IMR-90 (cell line): Measurements from ENCODE around the gene MTHFS. TPM values are rescaled to one million over a fixed set of nuclear protein-coding genes. Genes with fewer than 3 reads are reported as not detected.

Experiments used
- ATAC-seq: fragments of 200-7000 bp; cut with Tn5 transposase; 2 replicates; pipeline ENCODE4 v1.9.1; 2020; ENCODE audit warnings: low read depth, mild to moderate bottlenecking, moderate library complexity
- BruUV-seq: library from RNA; stranded (reverse); fragments of 400-500 nt; replicated peaks from 2 replicates; lab custom pipeline; 2021; lab: Mats Ljungman, UMichigan
- CTCF ChIA-PET: fragments of 300-600 bp; formaldehyde crosslinking; extraction: SDS; loops from one replicate; lab custom pipeline; 2021; ENCODE audit warnings: antibody characterized with exemption; lab: Yijun Ruan, JAX
- POLR2A ChIA-PET: fragments of 300-600 bp; sonication (Branson Sonifier 250); formaldehyde crosslinking; loops from one replicate; lab custom pipeline; 2022; ENCODE audit warnings: antibody characterized with exemption; ENCODE audit not compliant: unreplicated experiment; lab: Charles Lee
- DNase-seq: peaks from one replicate; pipeline ENCODE4 v3.0.0; 2013
- H2AFZ ChIP-seq: replicated peaks from 2 replicates; pipeline ENCODE3; 2013; ENCODE audit warnings: low read length, mild to moderate bottlenecking; ENCODE audit not compliant: poor library complexity
- H2AK5ac ChIP-seq: 2 replicates; pipeline ENCODE4 v1.6.1; 2013; ENCODE audit warnings: low read depth, low read length, inconsistent platforms
- H2AK9ac ChIP-seq: replicated peaks from 2 replicates; pipeline ENCODE3; 2013; ENCODE audit warnings: mild to moderate bottlenecking, low read depth, low read length, moderate library complexity; ENCODE audit not compliant: poor library complexity
- H2BK120ac ChIP-seq: 2 replicates; pipeline ENCODE4 v1.6.1; 2013; ENCODE audit warnings: low read depth, low read length, inconsistent platforms
- H2BK15ac ChIP-seq: 3 replicates; pipeline ENCODE4 v1.6.1; 2013; ENCODE audit warnings: low read depth, low read length, inconsistent platforms
- H2BK20ac ChIP-seq: 2 replicates; pipeline ENCODE4 v1.6.1; 2013; ENCODE audit warnings: low read depth, mild to moderate bottlenecking, inconsistent platforms, low read length, moderate library complexity
- H2BK5ac ChIP-seq: 2 replicates; pipeline ENCODE4 v1.6.1; 2013; ENCODE audit warnings: mild to moderate bottlenecking, low read depth, low read length, inconsistent platforms; ENCODE audit not compliant: poor library complexity, severe bottlenecking
- H3K14ac ChIP-seq: replicated peaks from 2 replicates; pipeline ENCODE4 v1.6.1; 2013; ENCODE audit warnings: low read depth, low read length, inconsistent platforms
- H3K18ac ChIP-seq: 2 replicates; pipeline ENCODE4 v1.6.1; 2013; ENCODE audit warnings: low read depth, low read length, control low read depth
- H3K23ac ChIP-seq: 2 replicates; pipeline ENCODE4 v1.6.1; 2013; ENCODE audit warnings: low read depth, low read length, inconsistent platforms
- H3K27ac ChIP-seq: 2 replicates; pipeline ENCODE4 v1.5.1; 2013; ENCODE audit warnings: mild to moderate bottlenecking, control low read depth, low read length; ENCODE audit not compliant: insufficient read depth
- H3K27me3 ChIP-seq: 2 replicates; pipeline ENCODE4 v1.6.1; 2013; ENCODE audit warnings: low read length; ENCODE audit not compliant: control insufficient read depth, insufficient read depth
- H3K36me3 ChIP-seq: 2 replicates; pipeline ENCODE4 v1.6.1; 2013; ENCODE audit warnings: low read length, mixed read lengths; ENCODE audit not compliant: control insufficient read depth, insufficient read depth
- H3K4ac ChIP-seq: 2 replicates; pipeline ENCODE4 v1.6.1; 2013; ENCODE audit warnings: low read depth, low read length, inconsistent platforms
- H3K4me1 ChIP-seq: 2 replicates; pipeline ENCODE4 v1.6.1; 2013; ENCODE audit warnings: low read length, mixed read lengths; ENCODE audit not compliant: control insufficient read depth, insufficient read depth
- H3K4me2 ChIP-seq: 2 replicates; pipeline ENCODE4 v1.6.1; 2013; ENCODE audit warnings: low read depth, mild to moderate bottlenecking, control low read depth, low read length, moderate library complexity
- H3K4me3 ChIP-seq: 2 replicates; pipeline ENCODE4 v1.5.1; 2013; ENCODE audit warnings: low read depth, mild to moderate bottlenecking, control low read depth, low read length, moderate library complexity; ENCODE audit not compliant: insufficient read depth
- H3K56ac ChIP-seq: 2 replicates; pipeline ENCODE4 v1.6.1; 2013; ENCODE audit warnings: low read length, inconsistent platforms; ENCODE audit not compliant: insufficient read depth; ENCODE audit errors: extremely low read depth
- H3K79me1 ChIP-seq, 2 experiments: 2 replicates each; pipeline ENCODE4 v1.6.1; 2013; ENCODE audit warnings: low read length in 2 of 2, inconsistent platforms in 1 of 2, low read depth in 1 of 2
- H3K9ac ChIP-seq: 2 replicates; pipeline ENCODE4 v1.6.1; 2013; ENCODE audit warnings: low read depth, low read length, control low read depth
- H3K9me1 ChIP-seq: 2 replicates; pipeline ENCODE4 v1.6.1; 2013; ENCODE audit warnings: low read length, inconsistent platforms; ENCODE audit not compliant: insufficient read depth
- H3K9me3 ChIP-seq: 2 replicates; pipeline ENCODE4 v1.6.1; 2013; ENCODE audit warnings: low read length; ENCODE audit not compliant: control insufficient read depth, insufficient read depth
- H4K20me1 ChIP-seq: 2 replicates; pipeline ENCODE4 v1.6.1; 2013; ENCODE audit warnings: low read length, inconsistent platforms; ENCODE audit not compliant: insufficient read depth
- H4K5ac ChIP-seq: 2 replicates; pipeline ENCODE4 v1.6.1; 2013; ENCODE audit warnings: mild to moderate bottlenecking, low read depth, low read length, control low read depth
- H4K8ac ChIP-seq, 2 experiments: 2 replicates each; pipeline ENCODE4 v1.6.1; 2013; ENCODE audit warnings: low read depth in 2 of 2, low read length in 2 of 2, control low read depth in 1 of 2, inconsistent platforms in 1 of 2
- H4K91ac ChIP-seq: 2 replicates; pipeline ENCODE4 v1.6.1; 2013; ENCODE audit warnings: low read depth, low read length, inconsistent platforms; ENCODE audit not compliant: insufficient read depth
- BHLHE40 ChIP-seq: fragments of 150-350 bp; IDR thresholded peaks from 2 replicates; pipeline ENCODE4 v1.6.1; 2016; ENCODE audit warnings: mild to moderate bottlenecking, low read depth, low read length
- CEBPB ChIP-seq: IDR thresholded peaks from 2 replicates; pipeline ENCODE4 v1.6.1; 2012; ENCODE audit warnings: low read depth, low read length, improper control_type of control experiment
- CHD1 ChIP-seq: IDR thresholded peaks from 2 replicates; pipeline ENCODE4 v1.6.1; 2012; ENCODE audit warnings: low read depth, low read length, improper control_type of control experiment
- FOS ChIP-seq: fragments of 150-350 bp; IDR thresholded peaks from 2 replicates; pipeline ENCODE4 v1.6.1; 2016; ENCODE audit warnings: low read depth, low read length
- MAFK ChIP-seq: IDR thresholded peaks from 2 replicates; pipeline ENCODE4 v1.6.1; 2012; ENCODE audit warnings: low read depth, low read length, improper control_type of control experiment
- MAZ ChIP-seq: IDR thresholded peaks from 2 replicates; pipeline ENCODE4 v1.6.1; 2012; ENCODE audit warnings: low read depth, mild to moderate bottlenecking, low read length, improper control_type of control experiment, moderate library complexity, borderline replicate concordance
- MXI1 ChIP-seq: IDR thresholded peaks from 2 replicates; pipeline ENCODE4 v1.6.1; 2012; ENCODE audit warnings: low read depth, mild to moderate bottlenecking, low read length, moderate library complexity, borderline replicate concordance
- NFE2L2 ChIP-seq: fragments of 150-350 bp; IDR thresholded peaks from 2 replicates; pipeline ENCODE4 v1.6.1; 2016; ENCODE audit warnings: low read depth, mild to moderate bottlenecking, low read length
- POLR2A ChIP-seq: IDR thresholded peaks from 2 replicates; pipeline ENCODE4 v1.6.1; 2012; ENCODE audit warnings: mild to moderate bottlenecking, low read depth, low read length
- RAD21 ChIP-seq: IDR thresholded peaks from 2 replicates; pipeline ENCODE4 v1.6.1; 2012; ENCODE audit warnings: low read length, improper control_type of control experiment
- RCOR1 ChIP-seq: IDR thresholded peaks from 2 replicates; pipeline ENCODE4 v1.6.1; 2012; ENCODE audit warnings: mild to moderate bottlenecking, low read length, improper control_type of control experiment; ENCODE audit not compliant: insufficient replicate concordance
- RFX5 ChIP-seq: IDR thresholded peaks from 2 replicates; pipeline ENCODE4 v1.8.0; 2012; ENCODE audit warnings: low read depth, mild to moderate bottlenecking, low read length, moderate library complexity
- SMC3 ChIP-seq: fragments of 150-350 bp; IDR thresholded peaks from 2 replicates; pipeline ENCODE4 v1.6.1; 2016; ENCODE audit warnings: low read depth, mild to moderate bottlenecking, antibody characterized with exemption, low read length, moderate library complexity
- WGBS, 2 experiments: methylation state at CpG; one replicate each; pipeline versions ENCODE4 v1.1.5 to v1.1.7; 2013; ENCODE audit warnings: missing lambda C conversion rate in 2 of 2; ENCODE audit not compliant: insufficient read length in 1 of 2; ENCODE audit errors: extremely low coverage in 2 of 2; 5-methylcytosine and 5-hydroxymethylcytosine counted together
- dilution Hi-C: fragments of 300-500 bp; cut with HindIII; formaldehyde crosslinking; loops from one replicate; pipeline ENCODE4 v1.14.3; 2018; ENCODE audit warnings: low sequenced_read_pairs; ENCODE audit not compliant: unreplicated experiment
- in situ Hi-C: fragments of 300-500 bp; cut with MboI; formaldehyde crosslinking; loops from 3 replicates; pipeline ENCODE4 v1.14.3; 2019; ENCODE audit warnings: low sequenced_read_pairs, inconsistent platforms, mixed read lengths
- intact Hi-C: fragments of 100-400 bp; cut with micrococcal nuclease; formaldehyde crosslinking; loops from 2 replicates; pipeline ENCODE4 v1.10.0; 2022
- polyA plus RNA-seq, 3 experiments: library from polyadenylated mRNA; depleted of rRNA; stranded (reverse); fragments of >200 nt; gene quantifications; 2 replicates each; pipeline ENCODE4 v1.2.3, GENCODE V29; 2012; ENCODE audit warnings: low replicate concordance in 1 of 3
- total RNA-seq: library from RNA; depleted of rRNA; stranded (reverse); fragments of >200 nt; gene quantifications from 2 replicates; pipeline ENCODE4 v1.2.3, GENCODE V29; 2012
- TF ChIP-seq, protein P1 (sequence below): fragments of 150-350 bp; IDR thresholded peaks from 2 replicates; pipeline ENCODE4 v1.6.1; 2017; ENCODE audit warnings: mild to moderate bottlenecking, antibody characterized with exemption, low read length, low read depth
- TF ChIP-seq, protein P2 (sequence below): conservative IDR thresholded peaks from 2 replicates; pipeline ENCODE4 v1.5.1; 2012; ENCODE audit warnings: mild to moderate bottlenecking, low read depth, low read length, improper control_type of control experiment
- TF ChIP-seq, protein P3 (sequence below): fragments of 150-350 bp; IDR thresholded peaks from 2 replicates; pipeline ENCODE4 v1.6.1; 2016; ENCODE audit warnings: low read depth, mild to moderate bottlenecking, low read length, moderate library complexity, borderline replicate concordance

Gene MTHFS
- total and polyA plus RNA-seq, 2 of the 4 experiments (the other 2 are of a cell fraction), result 5.5 to 6.3 TPM

DNA sequence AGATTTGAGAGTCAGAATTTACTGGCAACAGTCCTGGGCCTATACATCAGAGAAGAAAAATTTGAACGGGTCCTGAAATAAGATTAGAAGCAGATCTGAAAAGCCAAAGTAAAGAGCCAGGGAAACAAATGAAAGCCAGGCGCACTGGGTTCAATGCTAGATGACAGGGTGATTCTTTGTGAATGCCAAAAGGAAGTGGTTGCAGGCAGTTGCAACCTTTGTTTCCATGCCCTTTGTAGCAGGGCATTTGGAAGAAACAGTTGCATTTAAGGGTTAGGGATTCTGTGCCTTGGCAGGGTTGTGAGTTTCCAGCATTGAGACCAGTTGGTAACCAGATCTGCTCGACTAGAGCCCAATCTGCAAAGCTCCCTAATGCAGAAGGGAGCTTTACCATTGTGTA is 36.4 kb upstream of the MTHFS start:
- Histone ChIP-seq H3K27ac (no peak overlapping the region), H4K91ac (no peak overlapping the region), H2BK120ac (no peak overlapping the region), H4K20me1 (no peaks in the 10 kb centered on the region), H2BK5ac (no peak overlapping the region), H3K14ac (no peak overlapping the region), H3K56ac (no peak overlapping the region), H3K23ac (no peak overlapping the region), H3K27me3 (peaks cover 2% of the 10 kb centered on the region; the same call in 1 of the 2 replicates), H4K5ac (no peak overlapping the region), H3K4me1 (no peaks in the 10 kb centered on the region), H3K4ac (no peak overlapping the region), H2AK5ac (no peak overlapping the region), H3K18ac (no peak overlapping the region), H3K36me3 (no peaks in the 10 kb centered on the region), H2BK15ac (no peak overlapping the region), H4K8ac (no peak overlapping the region), H3K4me3 (no peak overlapping the region), H3K79me1 (no peaks in the 10 kb centered on the region), H2BK20ac (no peak overlapping the region), H3K9me3 (no peaks in the 10 kb centered on the region), H2AFZ (no peak overlapping the region), H3K9ac (no peak overlapping the region), H3K4me2 (no peak overlapping the region), H2AK9ac (no peak overlapping the region), H3K9me1 (no peaks in the 10 kb centered on the region)
- ChIA-PET CTCF (no interaction called here), POLR2A (no interaction called here)
- ATAC-seq (no peak), DNase-seq (no peak)
- no TSS peak for BruUV-seq
- intact Hi-C loops, result no loop called here
- in situ Hi-C loops, result no loop called here
- no CpG with 5 or more reads among the region's 3 CpGs for WGBS, 2 experiments
- dilution Hi-C loops, result no loop called here
- no peak for TF ChIP-seq FOS
- no peak for TF ChIP-seq RFX5
- no peak for TF ChIP-seq SMC3
- TF ChIP-seq MAFK, result no peak
- TF ChIP-seq, protein P1, sequence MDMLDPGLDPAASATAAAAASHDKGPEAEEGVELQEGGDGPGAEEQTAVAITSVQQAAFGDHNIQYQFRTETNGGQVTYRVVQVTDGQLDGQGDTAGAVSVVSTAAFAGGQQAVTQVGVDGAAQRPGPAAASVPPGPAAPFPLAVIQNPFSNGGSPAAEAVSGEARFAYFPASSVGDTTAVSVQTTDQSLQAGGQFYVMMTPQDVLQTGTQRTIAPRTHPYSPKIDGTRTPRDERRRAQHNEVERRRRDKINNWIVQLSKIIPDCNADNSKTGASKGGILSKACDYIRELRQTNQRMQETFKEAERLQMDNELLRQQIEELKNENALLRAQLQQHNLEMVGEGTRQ, result no peak
- TF ChIP-seq BHLHE40, result no peak
- TF ChIP-seq NFE2L2, result no peak
- no peak for TF ChIP-seq CHD1
- TF ChIP-seq RAD21, result no peak
- TF ChIP-seq, protein P2, sequence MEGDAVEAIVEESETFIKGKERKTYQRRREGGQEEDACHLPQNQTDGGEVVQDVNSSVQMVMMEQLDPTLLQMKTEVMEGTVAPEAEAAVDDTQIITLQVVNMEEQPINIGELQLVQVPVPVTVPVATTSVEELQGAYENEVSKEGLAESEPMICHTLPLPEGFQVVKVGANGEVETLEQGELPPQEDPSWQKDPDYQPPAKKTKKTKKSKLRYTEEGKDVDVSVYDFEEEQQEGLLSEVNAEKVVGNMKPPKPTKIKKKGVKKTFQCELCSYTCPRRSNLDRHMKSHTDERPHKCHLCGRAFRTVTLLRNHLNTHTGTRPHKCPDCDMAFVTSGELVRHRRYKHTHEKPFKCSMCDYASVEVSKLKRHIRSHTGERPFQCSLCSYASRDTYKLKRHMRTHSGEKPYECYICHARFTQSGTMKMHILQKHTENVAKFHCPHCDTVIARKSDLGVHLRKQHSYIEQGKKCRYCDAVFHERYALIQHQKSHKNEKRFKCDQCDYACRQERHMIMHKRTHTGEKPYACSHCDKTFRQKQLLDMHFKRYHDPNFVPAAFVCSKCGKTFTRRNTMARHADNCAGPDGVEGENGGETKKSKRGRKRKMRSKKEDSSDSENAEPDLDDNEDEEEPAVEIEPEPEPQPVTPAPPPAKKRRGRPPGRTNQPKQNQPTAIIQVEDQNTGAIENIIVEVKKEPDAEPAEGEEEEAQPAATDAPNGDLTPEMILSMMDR, result no peak
- TF ChIP-seq POLR2A, result no peak
- TF ChIP-seq CEBPB, result no peak
- TF ChIP-seq RCOR1, result no peak
- TF ChIP-seq, protein P3, sequence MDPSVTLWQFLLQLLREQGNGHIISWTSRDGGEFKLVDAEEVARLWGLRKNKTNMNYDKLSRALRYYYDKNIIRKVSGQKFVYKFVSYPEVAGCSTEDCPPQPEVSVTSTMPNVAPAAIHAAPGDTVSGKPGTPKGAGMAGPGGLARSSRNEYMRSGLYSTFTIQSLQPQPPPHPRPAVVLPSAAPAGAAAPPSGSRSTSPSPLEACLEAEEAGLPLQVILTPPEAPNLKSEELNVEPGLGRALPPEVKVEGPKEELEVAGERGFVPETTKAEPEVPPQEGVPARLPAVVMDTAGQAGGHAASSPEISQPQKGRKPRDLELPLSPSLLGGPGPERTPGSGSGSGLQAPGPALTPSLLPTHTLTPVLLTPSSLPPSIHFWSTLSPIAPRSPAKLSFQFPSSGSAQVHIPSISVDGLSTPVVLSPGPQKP, result no peak
- TF ChIP-seq MAZ, result no peak
- no peak for TF ChIP-seq MXI1
